ENCODE results near the gene NEDD8.

The NEDD8 gene

DNA sequence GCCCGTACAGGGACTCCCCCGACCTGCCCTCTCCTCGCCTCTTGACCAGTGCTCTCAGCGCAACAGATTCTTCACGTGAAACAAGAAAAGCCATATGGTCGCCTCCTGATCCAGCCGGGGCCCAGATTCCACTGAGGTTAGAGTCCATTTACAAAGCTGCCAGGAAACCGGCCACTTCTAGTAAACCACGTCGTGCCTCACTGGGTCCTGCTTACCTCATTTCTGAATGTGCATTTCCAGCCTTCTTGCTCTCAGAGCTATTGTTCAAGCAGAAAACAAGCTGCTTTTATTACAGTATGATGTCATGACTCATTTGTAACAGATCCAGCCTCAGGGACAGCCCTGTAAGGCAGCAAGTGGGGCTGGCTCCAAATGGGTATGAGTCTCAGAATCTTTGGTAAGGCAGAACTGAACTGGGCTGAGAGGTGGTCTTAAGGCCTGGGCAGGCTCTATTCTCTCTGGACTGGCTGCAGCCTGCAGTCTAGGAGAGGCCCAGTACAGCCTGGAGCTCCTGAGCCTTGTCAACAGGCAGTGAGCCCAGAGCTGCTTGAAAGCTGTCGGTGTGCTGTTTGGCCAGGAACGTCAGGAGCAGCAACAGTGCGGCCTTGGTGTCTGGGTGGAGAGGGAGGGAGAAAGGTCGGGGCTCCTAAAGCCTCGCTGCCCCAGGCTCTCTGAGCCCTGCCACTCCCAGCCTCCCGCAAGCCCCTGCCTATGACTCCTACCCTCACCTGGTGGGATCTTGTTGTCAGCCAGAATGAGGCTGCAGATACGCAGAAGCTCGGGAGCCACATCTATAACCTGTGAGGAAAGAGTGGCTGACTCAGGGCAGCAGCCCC is 52.0 kb downstream of the NEDD8 start:
- DNase-seq (ENCODE audit: low read depth, low spot score) = no peak

DNA sequence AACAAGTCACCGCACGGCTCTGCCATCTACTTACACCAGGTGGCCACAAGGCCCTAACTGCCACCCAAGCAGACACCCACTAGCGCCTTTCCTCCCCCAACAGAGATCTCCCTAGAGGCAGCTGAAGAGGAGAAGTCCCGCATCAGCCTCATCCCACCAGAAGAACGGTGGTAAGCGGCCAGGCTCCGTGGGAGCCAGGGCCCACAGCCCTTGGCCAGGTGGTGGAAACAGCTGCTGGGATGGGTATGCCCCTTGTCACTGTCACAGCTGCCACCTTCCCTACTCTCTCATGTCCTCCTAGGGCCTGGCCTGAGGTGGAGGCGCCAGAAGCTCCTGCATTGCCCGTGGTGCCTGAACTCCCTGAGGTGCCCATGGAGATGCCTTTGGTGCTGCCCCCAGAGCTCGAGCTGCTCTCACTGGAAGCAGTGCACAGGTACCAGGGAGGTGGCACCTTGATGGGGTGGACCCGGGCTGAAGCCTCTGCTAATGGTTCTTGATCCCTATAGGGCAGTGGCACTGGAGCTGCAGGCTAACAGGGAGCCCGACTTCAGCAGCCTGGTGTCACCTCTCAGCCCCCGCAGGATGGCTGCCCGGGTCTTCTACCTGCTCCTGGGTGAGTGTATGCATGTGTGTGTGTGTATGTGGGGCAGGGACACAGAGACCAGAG is 52.7 kb downstream of the NEDD8 start:
- DNase-seq (ENCODE audit: low read depth, low spot score) = no peak

DNA sequence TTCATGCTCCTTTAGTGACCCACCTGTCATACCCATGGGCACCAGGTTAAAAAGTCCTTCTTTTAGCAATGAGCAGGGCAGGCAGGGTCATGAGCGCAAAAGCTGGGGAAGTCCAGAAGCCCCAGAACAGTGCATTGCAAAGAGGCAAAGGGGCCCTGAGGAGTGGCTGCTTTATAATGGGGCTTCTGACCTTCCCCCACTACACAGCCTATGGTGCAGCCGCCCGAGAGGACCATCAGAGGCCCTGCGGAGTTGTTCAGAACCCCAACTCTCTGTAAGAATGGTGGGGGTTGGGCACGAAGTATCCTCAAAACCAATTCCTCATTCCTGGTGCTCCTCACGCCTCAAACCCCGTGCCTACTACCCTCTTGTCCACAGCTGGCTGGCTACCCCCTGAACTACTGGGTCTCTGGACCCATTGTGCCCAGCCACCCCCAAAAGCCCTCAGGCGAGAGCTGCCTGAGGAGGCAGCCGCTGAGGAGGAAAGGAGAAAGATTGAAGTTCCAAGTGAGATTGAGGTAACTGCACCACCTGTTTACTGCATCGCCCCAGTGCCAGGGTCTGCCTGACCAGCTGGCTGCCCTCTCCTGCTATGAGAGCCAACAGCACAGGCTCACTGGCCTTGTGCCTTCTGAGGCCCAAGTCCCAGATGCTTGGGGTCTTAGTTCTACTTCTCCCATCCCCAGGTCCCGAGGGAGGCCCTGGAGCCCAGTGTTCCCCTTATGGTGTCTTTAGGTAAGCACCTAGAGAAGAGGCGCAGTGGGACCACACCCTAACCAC is 53.6 kb downstream of the NEDD8 start:
- no peak for DNase-seq (ENCODE audit: low read depth, low spot score)

DNA sequence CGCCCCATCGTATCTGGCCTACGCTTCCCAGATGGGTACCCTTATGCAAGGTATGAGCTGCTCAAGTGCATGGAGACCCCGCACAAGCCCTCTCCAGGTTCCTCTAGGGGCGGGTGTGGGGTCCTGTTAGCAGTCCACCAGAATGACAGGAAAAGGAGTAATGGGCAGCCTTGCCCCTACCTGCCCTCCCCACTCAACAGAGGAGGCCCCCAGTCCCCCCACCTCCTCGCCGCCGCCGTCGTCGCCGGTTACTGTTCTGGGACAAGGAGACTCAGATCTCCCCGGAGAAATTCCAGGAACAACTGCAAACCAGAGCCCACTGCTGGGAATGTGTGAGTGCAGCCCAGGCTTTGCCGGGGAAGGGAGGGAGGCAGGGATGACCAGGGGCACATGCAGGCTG is 54.3 kb downstream of the NEDD8 start:
- no peak for DNase-seq (ENCODE audit: low read depth, low spot score)

DNA sequence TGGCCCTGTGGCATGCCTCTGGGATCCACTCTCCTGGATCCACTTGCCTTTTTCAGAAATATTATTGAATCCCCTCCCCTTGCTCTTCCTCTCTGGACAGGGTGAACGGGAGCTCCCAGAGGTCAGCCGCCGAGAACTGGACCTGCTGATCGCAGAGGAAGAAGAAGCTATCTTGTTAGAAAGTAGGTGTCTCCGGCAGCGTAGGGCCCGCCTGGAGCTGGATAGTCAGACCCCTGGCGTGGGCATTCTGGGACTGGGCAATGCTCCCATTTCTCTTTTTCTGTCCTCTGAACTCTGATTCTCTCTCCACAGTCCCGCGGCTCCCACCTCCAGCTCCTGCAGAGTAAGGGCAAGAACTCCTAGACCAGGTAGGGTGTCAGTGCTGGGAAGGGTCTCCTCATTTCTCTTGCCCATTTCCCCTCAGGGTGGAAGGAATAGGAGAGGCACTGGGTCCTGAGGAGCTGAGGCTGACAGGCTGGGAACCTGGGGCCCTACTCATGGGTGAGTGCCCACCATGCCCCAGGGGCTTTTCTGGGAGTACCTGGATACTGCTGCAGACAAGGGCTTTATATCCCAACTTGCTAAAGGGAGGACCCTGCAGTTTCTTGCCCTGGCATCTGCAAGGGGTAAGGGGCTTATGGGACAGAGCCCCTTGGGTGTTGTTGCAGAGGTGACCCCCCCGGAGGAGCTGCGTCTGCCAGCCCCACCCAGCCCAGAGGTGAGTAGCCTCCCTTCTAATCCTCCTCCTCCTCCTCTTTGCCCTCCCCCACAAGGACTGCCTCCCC is 54.9 kb downstream of the NEDD8 start:
- no peak for DNase-seq (ENCODE audit: low read depth, low spot score)

DNA sequence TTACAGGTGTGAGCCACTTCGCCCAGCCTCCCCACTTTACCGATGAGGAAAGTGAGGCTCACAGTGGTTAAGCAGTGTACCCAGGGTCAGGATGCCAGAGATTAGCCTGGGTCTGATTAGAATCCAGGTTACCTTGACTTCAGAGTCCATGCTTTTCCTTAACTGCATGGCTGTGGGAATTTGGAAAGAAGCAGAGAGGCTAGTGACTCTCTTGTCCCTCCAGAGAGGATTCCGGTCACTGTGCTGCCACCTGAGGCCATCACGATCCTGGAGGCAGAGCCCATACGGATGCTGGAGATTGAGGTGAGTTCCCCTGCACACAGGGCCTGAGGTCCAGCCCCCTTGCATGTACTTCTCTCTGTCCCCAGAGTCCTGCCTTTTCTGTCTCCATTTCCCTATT is 55.6 kb downstream of the NEDD8 start:
- no peak for DNase-seq (ENCODE audit: low read depth, low spot score)

DNA sequence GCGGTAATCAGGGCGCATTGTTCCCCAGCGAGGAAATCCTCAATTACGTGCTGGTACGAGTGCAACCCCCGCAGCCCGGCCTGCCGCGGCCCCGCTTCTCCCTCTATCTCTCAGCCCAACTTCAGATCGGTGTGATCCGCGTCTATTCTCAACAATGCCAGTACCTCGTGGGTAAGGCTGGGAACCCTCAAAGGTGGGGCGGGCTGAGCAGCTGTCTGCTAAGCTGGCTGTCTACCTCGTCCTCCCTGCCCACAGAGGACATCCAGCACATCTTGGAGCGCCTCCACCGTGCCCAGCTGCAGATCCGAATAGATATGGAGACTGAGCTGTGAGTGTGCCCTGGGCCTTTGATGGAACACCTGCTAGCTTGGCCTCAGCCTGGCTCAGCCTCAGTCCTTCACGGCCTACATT is 59.3 kb downstream of the NEDD8 start:
- DNase-seq (ENCODE audit: low read depth, low spot score) = no peak

DNA sequence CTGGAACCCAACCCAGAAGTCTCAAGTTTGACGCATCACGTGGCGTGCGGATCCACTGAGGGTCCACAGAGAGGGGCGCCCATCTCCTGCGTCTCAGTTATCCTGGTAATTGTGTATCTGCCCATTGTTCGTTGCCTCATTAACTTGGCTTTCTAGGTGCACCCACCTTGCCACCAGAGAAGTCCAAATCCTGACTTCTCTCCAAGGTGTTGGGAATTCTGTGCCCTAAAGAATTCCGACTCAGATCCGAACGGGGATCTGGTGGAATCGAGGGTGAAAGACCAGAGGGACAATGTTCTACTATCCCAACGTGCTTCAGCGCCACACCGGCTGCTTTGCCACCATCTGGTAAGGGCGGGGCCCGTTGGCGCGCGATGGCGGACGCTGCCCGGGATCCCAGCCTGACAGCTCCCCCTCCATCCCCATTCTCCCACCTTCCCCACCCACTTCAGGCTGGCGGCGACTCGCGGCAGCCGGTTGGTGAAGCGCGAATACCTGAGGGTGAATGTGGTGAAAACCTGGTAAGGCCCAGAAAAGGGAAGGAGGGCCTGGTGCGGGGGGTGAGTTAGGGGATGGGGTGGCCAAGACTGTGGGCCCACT is 59.8 kb downstream of the NEDD8 start:
- DNase-seq (ENCODE audit: low read depth, low spot score) = no peak

DNA sequence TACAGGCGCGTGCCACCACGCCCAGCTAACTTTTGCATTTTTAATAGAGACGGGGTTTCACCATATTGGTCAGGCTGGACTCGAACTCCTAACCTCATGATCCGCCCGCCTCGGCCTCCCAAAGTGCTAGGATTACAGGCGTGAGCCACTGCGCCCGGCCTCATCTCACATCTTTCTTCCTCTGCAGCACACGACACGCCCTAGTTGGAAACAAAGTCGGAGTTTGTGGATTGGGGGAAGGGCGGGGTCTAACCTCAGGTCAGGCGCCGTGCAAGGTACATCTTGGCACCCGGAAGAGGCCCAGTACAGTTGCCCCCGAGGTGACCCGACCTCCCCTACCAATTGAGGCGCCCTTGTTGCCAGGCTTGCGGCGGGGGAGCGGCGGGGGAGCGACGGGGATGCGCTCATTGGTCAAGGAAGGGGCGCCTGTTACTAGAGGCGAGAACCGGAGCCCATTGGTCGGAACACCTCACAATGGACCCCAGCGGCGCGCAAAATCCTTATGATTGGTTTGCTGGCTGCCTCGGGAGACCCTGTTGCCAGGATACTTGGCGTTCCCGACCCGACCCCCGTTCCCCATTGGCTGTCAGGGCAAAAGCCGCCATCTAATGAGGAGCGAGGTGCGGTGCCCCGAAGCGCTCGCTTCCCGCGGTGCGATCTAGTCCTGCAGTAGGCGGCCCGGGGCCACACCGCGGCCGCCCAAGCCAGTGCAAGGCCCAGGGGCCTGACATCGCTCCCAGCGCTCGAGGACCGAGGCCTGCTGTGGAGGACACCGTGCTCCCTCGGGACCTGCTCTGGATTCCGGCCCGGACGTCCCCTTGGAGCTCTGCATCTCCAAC is 60.5 kb downstream of the NEDD8 start, which contains the start of gene REC8:
Gene REC8, plus strand, starts transcription at position 659 of the 839 bp plus-strand sequence. CDS start 473 bp downstream, outside the sequence.
- peak; percentile 61 for DNase-seq (ENCODE audit: low read depth, low spot score)

DNA sequence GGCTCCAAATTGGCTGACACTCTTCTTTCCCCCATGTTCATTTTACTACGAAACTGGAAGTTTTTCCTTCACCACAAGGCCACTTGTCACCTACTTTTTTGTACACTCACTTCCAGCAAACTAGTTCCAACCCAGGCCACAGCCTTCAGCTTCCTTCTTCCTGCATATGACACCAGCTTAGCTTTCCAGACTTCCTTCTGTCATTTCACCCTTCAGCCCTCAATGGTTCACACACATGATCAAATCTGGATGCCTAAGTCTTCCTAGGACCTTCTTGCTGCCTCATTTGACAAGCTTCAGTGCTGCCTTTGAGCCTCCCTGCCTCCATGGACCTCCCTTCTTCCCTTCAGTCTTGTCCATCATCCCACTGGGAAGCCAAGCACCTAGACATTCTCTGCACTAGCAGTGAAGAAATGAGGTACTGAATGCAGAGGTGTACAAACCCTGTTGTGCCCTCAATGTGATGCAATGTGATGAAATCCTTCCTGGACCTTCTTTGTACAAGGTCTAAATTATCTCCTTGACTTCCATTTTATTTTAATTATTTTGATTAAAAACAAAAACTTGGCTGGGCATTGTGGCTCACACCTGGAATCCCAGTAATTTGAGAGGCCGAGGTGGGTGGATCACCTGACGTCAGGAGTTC is 64.6 kb downstream of the NEDD8 start:
- no peak for DNase-seq (ENCODE audit: low read depth, low spot score)

All from brain pericyte (primary cell).